Ovary (tissue), 9 donors: Measurements from ENCODE around the gene DMAC2L. TPM values are rescaled to one million over a fixed set of nuclear protein-coding genes. Genes with fewer than 3 reads are reported as not detected.

Experiments
- DNase-seq, 5 donors: peaks; one replicate each; pipeline ENCODE4 v3.0.0-alpha.2; 2019 to 2020
- H3K27ac ChIP-seq, 2 donors: fragments of 200-600 bp; one replicate each; pipeline versions ENCODE4 v1.5.1 to v1.8.0; 2019 to 2022
- H3K27me3 ChIP-seq: fragments of 200-600 bp; one replicate; pipeline ENCODE4 v1.8.0; 2022
- H3K36me3 ChIP-seq: fragments of 200-600 bp; sonication (generic); one replicate; pipeline ENCODE4 v1.5.1; 2019
- H3K4me1 ChIP-seq: one replicate; pipeline ENCODE4 v1.8.1; 2013; ENCODE audit warnings: mild to moderate bottlenecking, moderate library complexity; ENCODE audit not compliant: insufficient read depth
- H3K4me3 ChIP-seq: fragments of 200-600 bp; sonication (generic); one replicate; pipeline ENCODE4 v1.5.1; 2017
- H3K9me3 ChIP-seq, 2 donors: fragments of 200-600 bp in 1 of 2; sonication (generic) in 1 of 2; one replicate each; pipeline versions ENCODE4 v1.5.1 to v1.8.1; 2013 to 2019; ENCODE audit warnings: mild to moderate bottlenecking in 1 of 2, moderate library complexity in 1 of 2
- CTCF ChIP-seq, 3 donors: fragments of 450-650 bp in 2 of 3; fragments of 200-600 bp in 1 of 3; IDR thresholded peaks; one replicate each; pipeline versions ENCODE4 v1.5.1 to v1.8.0; 2016 to 2022; ENCODE audit warnings: antibody characterized with exemption in 3 of 3, mild to moderate bottlenecking in 1 of 3
- EP300 ChIP-seq: sonication (generic); formaldehyde crosslinking; IDR thresholded peaks from one replicate; pipeline ENCODE4 v1.6.1; 2017; ENCODE audit warnings: antibody characterized with exemption
- POLR2A ChIP-seq: fragments of 450-650 bp; IDR thresholded peaks from one replicate; pipeline ENCODE4 v1.6.1; 2017; ENCODE audit warnings: antibody characterized with exemption, mild to moderate bottlenecking, moderate library complexity
- WGBS, 3 donors: extraction: QIAGEN DNeasy Blood & Tissue Kit in 1 of 3; methylation state at CpG; one replicate each; pipeline versions ENCODE4 v1.1.5 to v1.1.7; 2013 to 2017; 5-methylcytosine and 5-hydroxymethylcytosine counted together
- intact Hi-C, 4 donors: fragments of 100-400 bp; cut with DNase I; formaldehyde crosslinking; loops; one replicate each; pipeline versions ENCODE4 v1.11.0 to v1.15.1; 2022 to 2023
- polyA plus RNA-seq, 2 donors: library from polyadenylated mRNA; stranded (reverse); fragments of 200-250 nt in 1 of 2; fragments of 350-450 nt in 1 of 2; fragmentation: Illumina TruSeq in 1 of 2; extraction: RNeasy Lipid Tissue Mini Kit (QIAGEN cat#74804) in 1 of 2; gene quantifications; one replicate each; pipeline ENCODE4 v1.2.3, GENCODE V29; 2013 to 2014
- total RNA-seq, 7 donors: library from RNA; depleted of rRNA in 2 of 7; stranded (reverse); fragments of >200 nt in 2 of 7; fragmentation: NEBNext Ultra II Directional in 3 of 7; extraction: Animal tissue kit (Norgen Biotek cat#: 25700) in 3 of 7; gene quantifications; one replicate each; pipeline versions ENCODE4 v1.1.0 to v1.2.4, GENCODE V29; 2016 to 2023
- donor health status: DM: no; HTN: no; CAD: no; lungs with moderate emphysema.
- donor health status: DM: no; HTN: no; CAD: no.
- donor health status: Bipolar disorder and iron deficiency.
- donor health status: DM: yes; HTN: yes; CAD: no.
- donor health status: DM: no; HTN: no; CAD: no.
- donor health status: DM: yes; HTN: yes; CAD: no.

The DMAC2L gene
- total and polyA plus RNA-seq, 9 donors, result 5.1 to 19.8 (median 12.9) TPM

GRCh38 chr14:50340963-50341362 is 28.8 kb downstream of the DMAC2L start:
- Histone ChIP-seq H3K27me3 (no peaks in the 10 kb centered on the region), H3K4me1 (peaks cover 29% of the 10 kb centered on the region), H3K27ac (no peak overlapping the region), H3K4me3 (no peak overlapping the region), H3K9me3 (no peaks in the 10 kb centered on the region), H3K36me3 (no peaks in the 10 kb centered on the region)
- 86 to 90% (median 89%) methylated on average over 9 of the region's 9 CpGs for WGBS, 3 donors
- intact Hi-C loops, result loop anchor here in 2 of 4 donors (5.0 to 10.0 kb wide), 3 partner anchors 54 to 326 kb away; partner anchors contain the start of genes CDKL1 (in 1 of the 2), MAP4K5 (in 1 of the 2) and SAV1 (in 1 of the 2)
- TF ChIP-seq EP300 (no peak), CTCF (IDR thresholded peaks at IDR 0.05) (no peak), POLR2A (no peak)
- no peak for DNase-seq

DNA sequence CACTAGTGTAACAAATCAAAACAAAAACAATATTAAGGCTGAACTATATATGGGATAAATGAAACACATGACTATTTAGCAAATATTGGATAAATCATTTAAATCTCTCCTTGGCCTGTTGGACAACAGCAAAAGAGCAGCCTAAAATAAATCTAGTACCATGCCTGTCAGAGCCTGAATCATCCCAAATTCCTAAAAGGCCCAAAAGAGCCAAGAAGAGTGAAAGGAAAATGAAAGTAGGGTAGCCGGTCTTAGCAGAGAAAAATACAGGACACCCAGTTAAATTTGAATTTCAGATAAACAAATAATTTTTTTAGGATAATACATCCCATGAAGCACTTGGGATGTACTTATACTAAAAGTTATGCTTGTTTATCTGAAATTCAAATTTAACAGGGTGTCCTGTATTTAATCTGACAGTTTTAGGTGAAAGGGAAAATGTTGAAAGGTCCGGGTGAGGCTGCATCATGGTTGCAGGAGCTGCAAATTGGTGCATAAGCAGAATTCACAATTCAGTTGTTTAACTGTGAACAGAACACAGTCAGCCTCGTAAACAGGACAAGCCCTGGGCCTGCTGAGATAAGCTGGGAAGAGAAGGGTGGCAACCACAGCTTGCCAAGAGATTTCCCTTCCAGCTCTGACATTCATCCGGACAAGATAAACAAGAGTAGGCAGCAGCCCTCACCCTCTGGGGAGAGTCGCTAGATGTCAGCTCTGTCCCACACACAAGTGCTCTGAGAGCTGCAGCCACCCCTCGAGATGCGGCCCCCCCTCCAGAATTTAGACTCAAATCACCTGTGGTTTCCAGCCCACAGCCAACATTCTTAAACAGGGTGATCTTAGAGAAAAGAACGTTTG is 30.3 kb downstream of the DMAC2L start:
- DNase-seq, result peak; percentile 61 to 71 (median 68)
- Histone ChIP-seq H3K27ac (peak overlapping the region in 1 of 2 donors; percentile 49), H3K36me3 (no peaks in the 10 kb centered on the region), H3K4me3 (peak overlapping the region; percentile 24), H3K27me3 (no peaks in the 10 kb centered on the region), H3K4me1 (peaks cover 28% of the 10 kb centered on the region), H3K9me3 (no peaks in the 10 kb centered on the region)
- TF ChIP-seq CTCF (IDR thresholded peaks at IDR 0.05) (peak in 2 of 3 donors; percentile 18), EP300 (no peak)
- WGBS, 3 donors, result 1 to 2% (median 2%) methylated on average over 8 of the region's 8 CpGs
- intact Hi-C loops, result loop anchor here in 2 of 4 donors (5.0 to 10.0 kb wide), 3 partner anchors 52 to 325 kb away; partner anchors contain the start of genes CDKL1 (in 1 of the 2), MAP4K5 (in 1 of the 2) and SAV1 (in 1 of the 2)

- TF ChIP-seq CTCF (IDR thresholded peaks at IDR 0.05), result no peak
- no peak for TF ChIP-seq EP300
- WGBS, 3 donors, result 38 to 49% (median 42%) methylated on average over 1 of the region's 1 CpG
- H3K4me3 ChIP-seq, result no peak overlapping the region
- H3K4me1 ChIP-seq, result peaks cover 28% of the 10 kb centered on the region
- H3K36me3 ChIP-seq, result no peaks in the 10 kb centered on the region
- peak overlapping the region in 1 of 2 donors; percentile 49 for H3K27ac ChIP-seq
- intact Hi-C loops, result loop anchor here in 2 of 4 donors (5.0 to 10.0 kb wide), 3 partner anchors 51 to 324 kb away; partner anchors contain the start of genes CDKL1 (in 1 of the 2), MAP4K5 (in 1 of the 2) and SAV1 (in 1 of the 2)
- no peak for DNase-seq
- no peaks in the 10 kb centered on the region for H3K9me3 ChIP-seq
- no peaks in the 10 kb centered on the region for H3K27me3 ChIP-seq
These were observed 31.3 kb downstream of the DMAC2L start for GRCh38 chr14:50343434-50343833.

- Histone ChIP-seq H3K27ac (peak overlapping the region in 1 of 2 donors; percentile 20), H3K36me3 (no peaks in the 10 kb centered on the region), H3K27me3 (no peaks in the 10 kb centered on the region), H3K4me3 (no peak overlapping the region), H3K9me3 (no peaks in the 10 kb centered on the region), H3K4me1 (peaks cover 27% of the 10 kb centered on the region)
- DNase-seq, result no peak
- TF ChIP-seq CTCF (IDR thresholded peaks at IDR 0.05) (no peak), EP300 (no peak), POLR2A (no peak)
- 90 to 94% (median 93%) methylated on average over 7 of the region's 7 CpGs for WGBS, 3 donors
- intact Hi-C loops, result loop anchor here in 2 of 4 donors (5.0 to 10.0 kb wide), 3 partner anchors 51 to 323 kb away; partner anchors contain the start of genes CDKL1 (in 1 of the 2), MAP4K5 (in 1 of the 2) and SAV1 (in 1 of the 2)
These were observed 32.1 kb downstream of the DMAC2L start for GRCh38 chr14:50344116-50344775.
